CD14-positive monocyte (primary cell): Measurements from ENCODE around the gene CALR. TPM values are rescaled to one million over a fixed set of nuclear protein-coding genes. Genes with fewer than 3 reads are reported as not detected.
A peak's percentile ranks its signal among the peaks of the same experiment; 100 is the strongest.

Experiments
- DNase-seq, 3 donors: peaks; one replicate each; pipeline ENCODE4 v3.0.0-alpha.2; 2011 to 2022
- H2AFZ ChIP-seq: 2 replicates; pipeline ENCODE4 v1.6.0; 2012; ENCODE audit warnings: mild to moderate bottlenecking, low read depth, low read length, inconsistent platforms; ENCODE audit not compliant: insufficient read depth, poor library complexity, severe bottlenecking
- H3K27ac ChIP-seq, 2 donors: 1 replicate in 1 of 2; 2 replicates in 1 of 2; pipeline ENCODE4 v1.5.1; 2012 to 2013; ENCODE audit warnings: low read length in 2 of 2, control low read depth in 1 of 2, inconsistent platforms in 1 of 2, low read depth in 1 of 2, mild to moderate bottlenecking in 1 of 2
- H3K27me3 ChIP-seq, 2 donors: one replicate each; pipeline versions ENCODE4 v1.6.0 to v1.6.1; 2011 to 2013; ENCODE audit warnings: low read length in 2 of 2; ENCODE audit not compliant: control insufficient read depth in 2 of 2, insufficient read depth in 2 of 2
- H3K36me3 ChIP-seq, 2 donors: replicated peaks in 1 of 2; 1 replicate in 1 of 2; 2 replicates in 1 of 2; pipeline versions ENCODE4 v1.5.1 to v1.6.1; 2012 to 2013; ENCODE audit warnings: low read length in 2 of 2, control low read depth in 1 of 2, inconsistent platforms in 1 of 2, mild to moderate bottlenecking in 1 of 2; ENCODE audit not compliant: insufficient read depth in 2 of 2, control insufficient read depth in 1 of 2
- H3K4me1 ChIP-seq, 2 donors: 1 replicate in 1 of 2; 2 replicates in 1 of 2; pipeline versions ENCODE4 v1.5.1 to v1.6.1; 2012 to 2013; ENCODE audit warnings: low read length in 2 of 2, control low read depth in 1 of 2, inconsistent platforms in 1 of 2, mild to moderate bottlenecking in 1 of 2, moderate library complexity in 1 of 2; ENCODE audit not compliant: insufficient read depth in 2 of 2, control insufficient read depth in 1 of 2
- H3K4me2 ChIP-seq: replicated peaks from 2 replicates; pipeline ENCODE3; 2012; ENCODE audit warnings: low read length, moderate library complexity, mild to moderate bottlenecking; ENCODE audit not compliant: poor library complexity, severe bottlenecking; ENCODE audit errors: extremely low read depth
- H3K4me3 ChIP-seq, 3 experiments: fragments of 200-600 bp in 1 of 3; sonication (generic) in 1 of 3; replicated peaks in 1 of 3; 1 replicate in 2 of 3; 2 replicates in 1 of 3; pipeline ENCODE4 v1.5.1; 2011 to 2013; ENCODE audit warnings: low read length in 3 of 3, mild to moderate bottlenecking in 3 of 3, control low read depth in 2 of 3, low read depth in 2 of 3, inconsistent platforms in 1 of 3, moderate library complexity in 1 of 3
- H3K79me2 ChIP-seq: 2 replicates; pipeline ENCODE4 v1.6.0; 2012; ENCODE audit warnings: mild to moderate bottlenecking, control low read depth, inconsistent platforms, low read length, moderate library complexity; ENCODE audit not compliant: insufficient read depth
- H3K9ac ChIP-seq: 2 replicates; pipeline ENCODE4 v1.6.0; 2017; ENCODE audit warnings: low read length, mild to moderate bottlenecking; ENCODE audit not compliant: insufficient read depth, poor library complexity, severe bottlenecking
- H3K9me3 ChIP-seq, 2 donors: replicated peaks in 1 of 2; 1 replicate in 1 of 2; 2 replicates in 1 of 2; pipeline versions ENCODE4 v1.5.1 to v1.6.1; 2012 to 2013; ENCODE audit warnings: low read length in 2 of 2, control low read depth in 1 of 2; ENCODE audit not compliant: control insufficient read depth in 1 of 2, insufficient read depth in 1 of 2
- H4K20me1 ChIP-seq: 2 replicates; pipeline ENCODE4 v1.6.0; 2012; ENCODE audit warnings: mild to moderate bottlenecking, low read length, control low read depth, moderate library complexity; ENCODE audit not compliant: insufficient read depth
- H3K27ac Mint-ChIP-seq, 7 donors: one replicate each; pipeline ENCODE4 v1.8.0; 2020; ENCODE audit warnings: mild to moderate bottlenecking in 7 of 7, mixed read lengths in 7 of 7, moderate library complexity in 6 of 7, inconsistent platforms in 2 of 7
- H3K27me3 Mint-ChIP-seq, 3 donors: one replicate each; pipeline ENCODE4 v1.8.0; 2021 to 2022; ENCODE audit warnings: low read depth in 3 of 3, mild to moderate bottlenecking in 3 of 3, mixed read lengths in 3 of 3, moderate library complexity in 3 of 3, inconsistent platforms in 1 of 3
- H3K36me3 Mint-ChIP-seq, 2 donors: one replicate each; pipeline ENCODE4 v1.8.0; 2020; ENCODE audit warnings: mixed read lengths in 2 of 2, inconsistent platforms in 1 of 2, mild to moderate bottlenecking in 1 of 2
- H3K4me1 Mint-ChIP-seq: one replicate; pipeline ENCODE4 v1.8.0; 2020; ENCODE audit warnings: mild to moderate bottlenecking, mixed read lengths
- H3K4me3 Mint-ChIP-seq, 2 donors: one replicate each; pipeline ENCODE4 v1.8.0; 2020; ENCODE audit warnings: mild to moderate bottlenecking in 2 of 2, mixed read lengths in 2 of 2, moderate library complexity in 1 of 2
- H3K9me3 Mint-ChIP-seq, 7 donors: one replicate each; pipeline ENCODE4 v1.8.0; 2020 to 2022; ENCODE audit warnings: mixed read lengths in 7 of 7, mild to moderate bottlenecking in 6 of 7, moderate library complexity in 6 of 7, inconsistent platforms in 2 of 7
- CTCF ChIP-seq: fragments of 200-600 bp; IDR thresholded peaks from one replicate; pipeline ENCODE4 v1.8.0; 2022; ENCODE audit warnings: antibody characterized with exemption, mild to moderate bottlenecking
- WGBS: methylation state at CpG from one replicate; pipeline ENCODE4 v1.1.5; 2013; ENCODE audit warnings: missing lambda C conversion rate; ENCODE audit not compliant: insufficient coverage; 5-methylcytosine and 5-hydroxymethylcytosine counted together
- intact Hi-C, 2 donors: fragments of 100-400 bp; cut with micrococcal nuclease; formaldehyde crosslinking; loops; one replicate each; pipeline versions ENCODE4 v1.15.0 to v1.15.1; 2023
- polyA plus RNA-seq, 3 donors: library from polyadenylated mRNA; depleted of rRNA in 1 of 3; unstranded in 2 of 3; stranded (reverse) in 1 of 3; fragments of 300-500 nt in 2 of 3; fragments of >200 nt in 1 of 3; fragmentation: Illumina TruSeq in 2 of 3; gene quantifications; 1 replicate in 2 of 3; 2 replicates in 1 of 3; pipeline ENCODE4 v1.2.3, GENCODE V29; 2012 to 2021

CALR gene
- polyA plus RNA-seq, 3 donors = 109 to 441 (median 133) TPM

GRCh38 chr19:12973236-12973635, 34.8 kb downstream of the CALR start:
- H3K4me2 ChIP-seq = no peak overlapping the region
- H3K79me2 ChIP-seq = no peaks in the 10 kb centered on the region
- peak overlapping the region in 1 of 7 donors; percentile 34 for H3K27ac Mint-ChIP-seq
- H3K4me3 ChIP-seq = no peak overlapping the region
- no peak overlapping the region for H2AFZ ChIP-seq
- intact Hi-C loops = loop anchor here in 1 of 2 donors (10.0 kb wide), 1 partner anchor 292 kb away; no protein-coding TSS in a partner anchor
- no peaks in the 10 kb centered on the region for H3K4me1 ChIP-seq
- TF ChIP-seq CTCF = no peak
- H3K27me3 ChIP-seq = peaks cover 0 to 2% of the 10 kb centered on the region in 2 donors
- no peak overlapping the region for H3K27ac ChIP-seq
- H4K20me1 ChIP-seq = no peaks in the 10 kb centered on the region
- H3K4me3 Mint-ChIP-seq = no peak overlapping the region
- 96% methylated on average over 16 of the region's 16 CpGs for WGBS
- H3K9ac ChIP-seq = no peak overlapping the region
- H3K36me3 Mint-ChIP-seq = no peaks in the 10 kb centered on the region
- peaks cover 1 to 6% (median 3%) of the 10 kb centered on the region in 3 donors for H3K27me3 Mint-ChIP-seq
- no peak for DNase-seq
- H3K9me3 Mint-ChIP-seq = no peaks in the 10 kb centered on the region
- no peaks in the 10 kb centered on the region for H3K9me3 ChIP-seq
- H3K36me3 ChIP-seq = no peaks in the 10 kb centered on the region
- peaks cover 2% of the 10 kb centered on the region for H3K4me1 Mint-ChIP-seq

- Mint-ChIP-seq H3K9me3 (no peaks in the 10 kb centered on the region), H3K27ac (no peak overlapping the region), H3K4me1 (peaks cover 2% of the 10 kb centered on the region), H3K4me3 (no peak overlapping the region), H3K36me3 (no peaks in the 10 kb centered on the region), H3K27me3 (peaks cover 2 to 10% (median 6%) of the 10 kb centered on the region in 3 donors)
- no peaks in the 10 kb centered on the region for H4K20me1 ChIP-seq
- intact Hi-C loops = loop anchor here in 1 of 2 donors (10.0 kb wide), 1 partner anchor 290 kb away; no protein-coding TSS in a partner anchor
- no peak overlapping the region for H3K27ac ChIP-seq
- no peak overlapping the region for H3K9ac ChIP-seq
- H3K4me2 ChIP-seq = no peak overlapping the region
- H3K9me3 ChIP-seq = no peaks in the 10 kb centered on the region
- no peak overlapping the region for H3K4me3 ChIP-seq
- H3K79me2 ChIP-seq = no peaks in the 10 kb centered on the region
- H2AFZ ChIP-seq = no peak overlapping the region
- TF ChIP-seq CTCF = no peak
- peak in 1 of 3 donors; percentile 4 for DNase-seq
- peaks cover 0 to 2% of the 10 kb centered on the region in 2 donors for H3K27me3 ChIP-seq
- WGBS = 52% methylated on average over 14 of the region's 19 CpGs
- no peaks in the 10 kb centered on the region for H3K36me3 ChIP-seq
- no peaks in the 10 kb centered on the region for H3K4me1 ChIP-seq
Measured at GRCh38 chr19:12974301-12975220, 36.2 kb downstream of the CALR start.
